KMS-11 (cell line): ENCODE results near the gene MTAP.

Experiments used
- H2AFZ ChIP-seq: fragments of 200-600 bp; sonication (generic); 2 replicates; pipeline ENCODE4 v1.6.1; 2016; ENCODE audit warnings: antibody characterized with exemption, mixed run types, low read depth
- H3K27ac ChIP-seq: fragments of 200-600 bp; sonication (generic); 2 replicates; pipeline ENCODE4 v1.6.1; 2016; ENCODE audit warnings: mild to moderate bottlenecking, mixed run types
- H3K27me3 ChIP-seq: fragments of 200-600 bp; sonication (generic); 2 replicates; pipeline ENCODE4 v1.6.1; 2017; ENCODE audit warnings: mild to moderate bottlenecking, low read depth, mixed run types, moderate library complexity; ENCODE audit not compliant: insufficient read depth
- H3K36me3 ChIP-seq: fragments of 200-600 bp; sonication (generic); 2 replicates; pipeline ENCODE4 v1.6.1; 2017; ENCODE audit warnings: mild to moderate bottlenecking, mixed run types; ENCODE audit not compliant: insufficient read depth
- H3K4me1 ChIP-seq: fragments of 200-600 bp; sonication (generic); 2 replicates; pipeline ENCODE4 v1.6.1; 2016; ENCODE audit warnings: mild to moderate bottlenecking, low read depth, mixed run types; ENCODE audit not compliant: poor library complexity, severe bottlenecking
- H3K4me2 ChIP-seq: fragments of 200-600 bp; sonication (generic); 2 replicates; pipeline ENCODE4 v1.7.0; 2016; ENCODE audit warnings: mild to moderate bottlenecking, mixed run types
- H3K4me3 ChIP-seq: fragments of 200-600 bp; sonication (generic); IDR thresholded peaks from 2 replicates; pipeline ENCODE4 v1.6.1; 2017; ENCODE audit warnings: low read depth, low read length, mixed read lengths; ENCODE audit not compliant: insufficient read depth
- H3K79me2 ChIP-seq: fragments of 200-600 bp; sonication (generic); 2 replicates; pipeline ENCODE4 v1.6.1; 2016; ENCODE audit warnings: low read depth, mixed run types; ENCODE audit not compliant: insufficient read depth
- H3K9ac ChIP-seq: fragments of 200-600 bp; sonication (generic); 2 replicates; pipeline ENCODE4 v1.6.1; 2016; ENCODE audit warnings: mild to moderate bottlenecking, mixed run types
- H4K20me1 ChIP-seq: fragments of 200-600 bp; sonication (generic); 2 replicates; pipeline ENCODE4 v1.6.1; 2016; ENCODE audit warnings: mild to moderate bottlenecking, mixed run types; ENCODE audit not compliant: insufficient read depth
- CTCF ChIP-seq: fragments of 200-600 bp; sonication (generic); conservative IDR thresholded peaks from 2 replicates; pipeline ENCODE4 v1.6.1; 2017; ENCODE audit warnings: low read depth, mild to moderate bottlenecking, antibody characterized with exemption, low read length, moderate library complexity, mixed read lengths

MTAP gene

DNA sequence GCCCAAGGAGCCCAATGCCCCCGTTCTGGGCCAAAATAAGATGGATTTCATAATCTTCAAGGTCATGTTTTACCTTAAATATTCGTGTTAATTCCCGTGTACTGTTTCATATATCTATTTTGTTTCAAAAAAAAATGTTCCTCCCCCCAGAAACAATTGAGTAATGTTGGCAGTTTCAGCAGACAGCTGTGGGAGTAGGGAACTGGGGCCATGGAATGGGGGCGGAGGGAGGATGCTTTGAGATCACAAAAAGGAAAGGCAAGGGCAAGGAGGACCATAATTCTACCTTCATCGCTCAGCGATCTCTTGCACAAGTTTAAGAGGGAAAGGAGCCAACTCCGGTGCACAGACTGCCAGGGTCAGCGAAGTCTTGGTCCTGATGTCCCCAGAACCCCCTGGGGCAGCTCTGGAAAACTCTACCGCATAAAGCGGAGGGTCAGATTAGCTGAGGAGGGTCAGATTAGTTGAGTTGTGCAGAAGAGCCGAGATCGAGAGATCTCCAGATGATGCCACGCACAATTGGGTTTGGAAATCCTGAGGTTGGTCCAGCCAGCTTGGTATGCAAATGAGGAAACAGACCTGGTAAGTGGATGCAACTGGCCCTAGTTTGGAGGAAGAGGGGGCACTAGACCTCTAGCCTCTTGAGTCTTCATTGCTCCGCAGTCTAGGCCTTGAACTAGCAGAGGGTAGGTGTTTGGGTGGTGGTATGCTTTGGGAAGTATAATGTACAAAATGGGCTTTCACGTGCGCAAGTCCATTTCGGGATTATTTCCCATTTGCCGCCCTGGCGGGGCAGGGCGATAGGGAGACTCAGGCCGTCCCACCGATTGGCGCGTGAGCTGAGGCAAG is 167.7 kb downstream of the MTAP start:
- H2AFZ ChIP-seq = no peak overlapping the region
- no peak overlapping the region for H3K4me2 ChIP-seq
- H3K27ac ChIP-seq = no peak overlapping the region
- H3K79me2 ChIP-seq = peaks cover 39% of the 10 kb centered on the region
- peaks cover 28% of the 10 kb centered on the region; the same call in 1 of the 2 replicates for H3K36me3 ChIP-seq
- peaks cover 8% of the 10 kb centered on the region for H3K4me1 ChIP-seq
- no peaks in the 10 kb centered on the region; the same call in 1 of the 2 replicates for H4K20me1 ChIP-seq
- no peaks in the 10 kb centered on the region for H3K27me3 ChIP-seq
- no peak for TF ChIP-seq CTCF
- no peak overlapping the region for H3K4me3 ChIP-seq
- no peak overlapping the region for H3K9ac ChIP-seq

- no peak overlapping the region for H3K4me2 ChIP-seq
Measured at GRCh38 chr9:21970800-21971640, 168.6 kb downstream of the MTAP start.

DNA sequence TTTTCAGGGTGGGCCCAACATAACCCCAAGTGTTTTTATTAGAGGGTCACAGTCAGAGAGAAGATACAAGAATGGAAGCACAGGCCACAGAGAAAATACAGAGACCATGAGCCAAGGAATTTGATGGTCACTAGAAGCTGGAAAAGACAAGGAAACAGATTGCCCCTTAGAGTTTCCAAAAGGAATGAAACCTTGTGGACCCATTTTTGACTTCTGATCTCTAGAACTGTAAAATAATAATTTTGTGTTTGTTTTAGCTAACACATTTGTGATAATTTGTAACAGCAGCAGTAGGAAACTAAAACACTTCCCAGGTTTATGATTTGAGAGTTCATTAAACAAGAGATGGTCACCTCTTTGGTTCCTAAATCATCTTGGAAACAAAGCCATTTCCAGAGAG is 169.9 kb downstream of the MTAP start:
- Histone ChIP-seq H3K4me1 (peaks cover 8% of the 10 kb centered on the region), H3K27me3 (no peaks in the 10 kb centered on the region), H3K36me3 (peaks cover 32% of the 10 kb centered on the region; the same call in 1 of the 2 replicates), H3K4me2 (no peak overlapping the region), H3K79me2 (peaks cover 60% of the 10 kb centered on the region), H3K9ac (no peak overlapping the region), H3K27ac (no peak overlapping the region), H3K4me3 (no peak overlapping the region), H2AFZ (no peak overlapping the region), H4K20me1 (no peaks in the 10 kb centered on the region; the same call in 1 of the 2 replicates)
- no peak for TF ChIP-seq CTCF

More at GRCh38 chr9:21970800-21971640, 168.6 kb downstream of the MTAP start:
- H3K4me3 ChIP-seq = no peak overlapping the region
- H3K79me2 ChIP-seq = peaks cover 47% of the 10 kb centered on the region
- H3K4me1 ChIP-seq = peaks cover 8% of the 10 kb centered on the region
- no peak for TF ChIP-seq CTCF
- H3K36me3 ChIP-seq = peaks cover 31% of the 10 kb centered on the region; the same call in 1 of the 2 replicates
- no peak overlapping the region for H3K9ac ChIP-seq
- H2AFZ ChIP-seq = no peak overlapping the region
- H4K20me1 ChIP-seq = no peaks in the 10 kb centered on the region; the same call in 1 of the 2 replicates
- H3K27ac ChIP-seq = no peak overlapping the region
- H3K27me3 ChIP-seq = no peaks in the 10 kb centered on the region

- H3K79me2 ChIP-seq = peaks cover 78% of the 10 kb centered on the region
- no peak overlapping the region for H2AFZ ChIP-seq
- H3K4me2 ChIP-seq = no peak overlapping the region
- H3K9ac ChIP-seq = no peak overlapping the region
- H3K4me3 ChIP-seq = no peak overlapping the region
- H3K27me3 ChIP-seq = no peaks in the 10 kb centered on the region
- peaks cover 4% of the 10 kb centered on the region for H4K20me1 ChIP-seq
- H3K4me1 ChIP-seq = peaks cover 8% of the 10 kb centered on the region
- H3K36me3 ChIP-seq = peaks cover 26% of the 10 kb centered on the region; the same call in 1 of the 2 replicates
- no peak overlapping the region for H3K27ac ChIP-seq
- no peak for TF ChIP-seq CTCF
Measured at GRCh38 chr9:21974343-21974721, 171.9 kb downstream of the MTAP start.
